ENCODE measurements around the gene CRYZL1.

Gene CRYZL1

DNA sequence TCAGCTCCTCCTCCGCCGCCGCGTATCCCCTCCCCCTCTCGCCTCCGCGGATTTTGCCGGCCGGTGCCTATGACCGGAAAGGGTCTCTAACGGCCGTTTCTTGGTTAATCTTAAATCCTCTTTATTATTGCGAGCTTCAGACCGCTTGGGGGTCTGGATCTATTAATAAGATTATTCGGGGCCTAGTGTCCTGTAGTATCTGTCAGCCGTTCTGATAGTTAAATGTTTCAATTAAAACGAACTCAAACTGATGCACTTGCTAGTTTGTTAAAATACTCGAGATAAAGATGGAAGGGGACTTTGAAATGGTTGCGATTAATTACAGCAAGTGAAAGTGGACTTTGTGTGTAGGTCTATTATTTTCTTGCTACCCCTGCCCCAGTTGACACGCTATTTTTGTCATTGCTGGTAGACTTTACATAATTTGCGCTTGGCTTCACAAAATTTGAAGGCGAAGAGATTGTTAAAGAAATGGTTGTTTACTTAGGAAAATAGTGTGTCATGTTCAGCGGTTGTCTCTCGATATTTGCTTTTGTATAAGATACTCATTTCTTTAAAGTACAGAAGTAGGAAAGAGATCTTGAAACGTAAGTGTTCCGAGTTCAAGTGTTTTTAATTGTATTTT lies 97.9 kb downstream of the CRYZL1 start:
- TF ChIP-seq, protein P1, sequence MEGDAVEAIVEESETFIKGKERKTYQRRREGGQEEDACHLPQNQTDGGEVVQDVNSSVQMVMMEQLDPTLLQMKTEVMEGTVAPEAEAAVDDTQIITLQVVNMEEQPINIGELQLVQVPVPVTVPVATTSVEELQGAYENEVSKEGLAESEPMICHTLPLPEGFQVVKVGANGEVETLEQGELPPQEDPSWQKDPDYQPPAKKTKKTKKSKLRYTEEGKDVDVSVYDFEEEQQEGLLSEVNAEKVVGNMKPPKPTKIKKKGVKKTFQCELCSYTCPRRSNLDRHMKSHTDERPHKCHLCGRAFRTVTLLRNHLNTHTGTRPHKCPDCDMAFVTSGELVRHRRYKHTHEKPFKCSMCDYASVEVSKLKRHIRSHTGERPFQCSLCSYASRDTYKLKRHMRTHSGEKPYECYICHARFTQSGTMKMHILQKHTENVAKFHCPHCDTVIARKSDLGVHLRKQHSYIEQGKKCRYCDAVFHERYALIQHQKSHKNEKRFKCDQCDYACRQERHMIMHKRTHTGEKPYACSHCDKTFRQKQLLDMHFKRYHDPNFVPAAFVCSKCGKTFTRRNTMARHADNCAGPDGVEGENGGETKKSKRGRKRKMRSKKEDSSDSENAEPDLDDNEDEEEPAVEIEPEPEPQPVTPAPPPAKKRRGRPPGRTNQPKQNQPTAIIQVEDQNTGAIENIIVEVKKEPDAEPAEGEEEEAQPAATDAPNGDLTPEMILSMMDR (IDR thresholded peaks at IDR 0.05; ENCODE audit: low read depth, low read length), result no peak
- Histone ChIP-seq H3K27ac (peak overlapping the region; percentile 100), H3K4me3 (ENCODE audit: low read depth, low read length) (peak overlapping the region; percentile 96), H3K27me3 (ENCODE audit: insufficient read depth, low read depth, severe bottlenecking) (no peaks in the 10 kb centered on the region), H3K9me3 (ENCODE audit: severe bottlenecking) (no peaks in the 10 kb centered on the region), H3K36me3 (peaks cover 66% of the 10 kb centered on the region)
- DNase-seq, result peak; percentile 91

DNA sequence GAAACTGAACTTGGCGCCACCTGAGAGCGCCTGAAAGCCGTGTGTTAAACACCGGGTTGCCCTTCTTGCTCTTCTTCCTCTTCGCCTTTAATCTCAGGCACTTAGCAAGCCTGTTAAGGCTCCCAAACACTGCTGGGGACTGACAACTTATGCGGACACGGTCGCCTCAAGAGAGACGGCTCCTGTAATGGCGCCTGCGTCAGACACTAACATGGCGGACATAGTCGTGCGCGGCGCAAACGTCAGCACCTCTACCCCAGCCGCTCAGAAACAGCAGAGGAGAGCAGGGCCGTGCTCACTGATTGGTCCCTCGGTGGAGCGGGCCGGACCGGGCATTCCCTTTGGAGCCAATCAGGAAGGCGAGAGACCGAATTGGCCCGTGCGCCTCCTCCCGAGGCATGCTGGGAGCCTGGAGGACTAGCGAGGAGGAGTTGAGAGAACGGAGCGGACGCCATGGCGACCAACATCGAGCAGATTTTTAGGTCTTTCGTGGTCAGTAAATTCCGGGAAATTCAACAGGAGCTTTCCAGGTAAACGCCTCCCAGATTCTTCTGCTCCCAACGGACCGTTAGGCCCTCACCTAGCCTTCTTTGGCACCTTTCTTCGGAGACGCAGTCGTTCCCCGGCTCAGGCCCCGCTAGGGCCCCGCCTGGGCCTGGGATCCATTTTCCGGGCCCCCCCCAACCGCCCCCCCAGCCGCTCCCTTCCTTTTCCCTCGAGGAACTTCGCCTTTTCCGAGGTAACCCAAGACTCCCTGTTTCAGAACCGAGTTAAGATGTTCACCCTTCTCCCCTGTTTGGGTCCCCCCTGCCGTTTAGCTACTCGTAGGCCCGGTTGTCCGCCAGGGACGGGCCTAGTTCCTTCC lies 98.7 kb downstream of the CRYZL1 start, which contains the start of gene SON:
TSS of gene SON (plus strand) at position 399 of the 865 bp plus-strand sequence. CDS start at position 454, 55 bp downstream.
- H3K27ac ChIP-seq, result peak within 1 kb of the TSS; percentile 100
- peak within 1 kb of the TSS; percentile 96 for H3K4me3 ChIP-seq (ENCODE audit: low read depth, low read length)
- TF ChIP-seq, protein P1 (IDR thresholded peaks at IDR 0.05; ENCODE audit: low read depth, low read length), result no peak
- H3K36me3 ChIP-seq, result peaks cover 66% of the 10 kb centered on the region
- H3K9me3 ChIP-seq (ENCODE audit: severe bottlenecking), result no peaks in the 10 kb centered on the region
- no peaks in the 10 kb centered on the region for H3K27me3 ChIP-seq (ENCODE audit: insufficient read depth, low read depth, severe bottlenecking)
- peak; percentile 100 for DNase-seq

DNA sequence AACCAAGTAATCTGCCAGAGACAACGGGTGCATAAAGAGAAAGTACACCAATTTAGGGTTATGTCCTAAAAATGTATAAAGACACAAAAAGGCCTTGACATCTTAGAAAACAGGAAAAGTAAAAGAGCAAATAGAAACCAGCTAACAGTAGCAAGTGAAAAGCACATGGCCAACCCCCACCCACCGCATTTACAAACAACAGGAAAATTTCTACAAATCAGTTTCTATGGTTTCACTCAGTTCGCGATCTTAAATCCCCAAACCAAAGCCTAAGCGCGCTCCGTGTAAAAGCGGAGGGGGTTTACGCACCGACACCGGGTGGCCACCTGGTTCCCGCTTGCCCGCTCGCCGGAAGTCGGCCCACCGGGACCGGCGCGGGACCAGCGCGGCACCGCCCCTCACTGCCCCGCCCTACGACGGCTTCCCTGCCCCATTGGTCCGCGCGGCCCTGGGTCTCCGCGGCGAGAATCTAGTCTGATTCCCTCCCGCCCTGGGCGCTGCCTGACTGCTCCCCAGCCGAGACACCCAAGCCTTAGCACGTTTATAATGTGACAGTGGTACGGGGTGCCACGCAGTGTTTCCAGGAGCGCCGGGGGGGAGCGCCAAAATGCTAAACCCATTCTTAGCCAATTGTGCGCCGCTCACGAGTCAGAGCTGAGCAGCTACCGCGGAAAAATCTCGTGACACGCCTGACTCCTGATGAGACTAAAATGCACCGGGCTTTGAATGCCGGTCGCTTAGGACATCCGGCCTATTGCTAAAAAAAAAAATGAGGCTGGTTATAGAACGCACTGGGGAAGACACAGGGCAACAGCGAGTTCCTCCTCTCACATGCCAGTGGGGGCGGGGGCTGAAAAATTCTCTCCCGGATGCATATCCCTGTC lies 99.5 kb downstream of the CRYZL1 start, which contains the start of gene GART:
TSS of gene GART (minus strand) at position 362 of the 884 bp plus-strand sequence. CDS start 2,802 bp downstream, outside the sequence.
- peak within 1 kb of the TSS; percentile 96 for H3K4me3 ChIP-seq (ENCODE audit: low read depth, low read length)
- TF ChIP-seq, protein P1 (IDR thresholded peaks at IDR 0.05; ENCODE audit: low read depth, low read length), result no peak
- DNase-seq, result peak; percentile 90
- peaks cover 68% of the 10 kb centered on the region for H3K36me3 ChIP-seq
- H3K9me3 ChIP-seq (ENCODE audit: severe bottlenecking), result no peaks in the 10 kb centered on the region
- peak within 1 kb of the TSS; percentile 100 for H3K27ac ChIP-seq
- no peaks in the 10 kb centered on the region for H3K27me3 ChIP-seq (ENCODE audit: insufficient read depth, low read depth, severe bottlenecking)

DNA sequence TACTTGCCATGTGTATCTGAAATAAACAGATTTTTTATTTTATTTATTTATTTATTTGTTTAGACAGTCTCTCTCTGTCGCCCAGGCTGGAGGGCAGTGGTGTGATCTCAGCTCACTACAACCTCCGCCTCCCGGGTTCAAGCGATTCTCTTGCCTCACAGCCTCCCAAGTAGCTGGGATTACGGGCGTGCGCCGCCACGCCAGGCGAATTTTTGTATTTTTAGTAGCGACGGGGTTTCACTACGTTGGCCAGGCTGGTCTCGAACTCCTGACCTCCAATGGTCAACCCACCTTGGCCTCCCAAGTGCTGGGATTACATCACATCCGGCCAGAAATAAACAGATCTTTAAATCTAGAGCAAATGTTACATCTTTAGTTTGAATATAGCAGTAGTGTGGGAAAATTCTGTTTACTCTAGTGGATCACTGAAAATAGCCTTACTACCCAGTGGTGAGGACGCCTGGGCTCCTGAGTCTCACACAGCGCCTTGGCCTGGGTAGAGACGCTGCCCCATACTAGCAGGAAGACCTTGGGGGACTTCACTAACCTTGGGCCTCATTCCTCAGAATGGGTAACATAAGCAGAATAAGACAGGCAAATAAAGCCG lies 100.3 kb downstream of the CRYZL1 start:
- peak overlapping the region; percentile 100 for H3K27ac ChIP-seq
- no peaks in the 10 kb centered on the region for H3K27me3 ChIP-seq (ENCODE audit: insufficient read depth, low read depth, severe bottlenecking)
- peak overlapping the region; percentile 96 for H3K4me3 ChIP-seq (ENCODE audit: low read depth, low read length)
- no peak for DNase-seq
- peaks cover 68% of the 10 kb centered on the region for H3K36me3 ChIP-seq
- TF ChIP-seq, protein P1 (IDR thresholded peaks at IDR 0.05; ENCODE audit: low read depth, low read length), result no peak
- no peaks in the 10 kb centered on the region for H3K9me3 ChIP-seq (ENCODE audit: severe bottlenecking)

DNA sequence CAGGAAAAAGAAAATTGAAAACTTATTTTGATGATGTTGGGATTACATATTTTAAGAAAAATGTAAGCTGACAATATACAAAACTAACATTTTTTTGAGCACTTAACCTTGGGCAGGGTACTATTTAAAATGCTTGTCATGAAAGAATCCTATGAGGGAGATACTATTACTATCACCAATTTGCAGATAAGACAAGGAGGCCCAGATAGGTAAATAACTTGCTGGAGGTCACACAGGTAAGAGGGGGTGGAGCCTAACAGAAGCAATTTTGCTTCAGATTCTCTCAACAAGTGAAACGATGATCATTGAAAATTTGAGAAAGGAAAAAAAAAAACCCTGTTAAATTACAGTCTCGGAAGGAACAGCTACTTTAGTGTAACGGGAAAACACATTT lies 100.8 kb downstream of the CRYZL1 start:
- H3K27me3 ChIP-seq (ENCODE audit: insufficient read depth, low read depth, severe bottlenecking), result no peaks in the 10 kb centered on the region
- TF ChIP-seq, protein P1 (IDR thresholded peaks at IDR 0.05; ENCODE audit: low read depth, low read length), result no peak
- H3K9me3 ChIP-seq (ENCODE audit: severe bottlenecking), result no peaks in the 10 kb centered on the region
- no peak overlapping the region; the same call in 1 of the 2 replicates for H3K27ac ChIP-seq
- H3K4me3 ChIP-seq (ENCODE audit: low read depth, low read length), result peak overlapping the region; percentile 96; the same call in 1 of the 2 replicates
- no peak for DNase-seq
- H3K36me3 ChIP-seq, result peaks cover 70% of the 10 kb centered on the region
